Measurements from ENCODE around the gene ZNF605.

GRCh38 chr12:132953771-132954170, 2.3 kb downstream of the ZNF605 start:
- TF ChIP-seq CTCF (IDR thresholded peaks at IDR 0.05) (no peak), POLR2A (IDR thresholded peaks at IDR 0.05) (no peak), EP300 (IDR thresholded peaks at IDR 0.05) (no peak)
